Esophagus squamous epithelium (tissue), 4 donors: ENCODE measurements around the gene LTF.

Experiments used
- POLR2A ChIP-seq, 4 donors: fragments of 450-650 bp; IDR thresholded peaks; one replicate each; pipeline ENCODE4 v1.6.1; 2017; ENCODE audit warnings: antibody characterized with exemption in 4 of 4, mild to moderate bottlenecking in 4 of 4, moderate library complexity in 3 of 4
- TF ChIP-seq, protein P1 (sequence below), 6 experiments: fragments of 450-650 bp in 4 of 6; fragments of 200-600 bp in 2 of 6; sonication (generic) in 2 of 6; IDR thresholded peaks; one replicate each; pipeline ENCODE4 v1.5.1; 2016 to 2019; ENCODE audit warnings: antibody characterized with exemption in 6 of 6, mild to moderate bottlenecking in 4 of 6, moderate library complexity in 4 of 6

- TF ChIP-seq, protein P1, sequence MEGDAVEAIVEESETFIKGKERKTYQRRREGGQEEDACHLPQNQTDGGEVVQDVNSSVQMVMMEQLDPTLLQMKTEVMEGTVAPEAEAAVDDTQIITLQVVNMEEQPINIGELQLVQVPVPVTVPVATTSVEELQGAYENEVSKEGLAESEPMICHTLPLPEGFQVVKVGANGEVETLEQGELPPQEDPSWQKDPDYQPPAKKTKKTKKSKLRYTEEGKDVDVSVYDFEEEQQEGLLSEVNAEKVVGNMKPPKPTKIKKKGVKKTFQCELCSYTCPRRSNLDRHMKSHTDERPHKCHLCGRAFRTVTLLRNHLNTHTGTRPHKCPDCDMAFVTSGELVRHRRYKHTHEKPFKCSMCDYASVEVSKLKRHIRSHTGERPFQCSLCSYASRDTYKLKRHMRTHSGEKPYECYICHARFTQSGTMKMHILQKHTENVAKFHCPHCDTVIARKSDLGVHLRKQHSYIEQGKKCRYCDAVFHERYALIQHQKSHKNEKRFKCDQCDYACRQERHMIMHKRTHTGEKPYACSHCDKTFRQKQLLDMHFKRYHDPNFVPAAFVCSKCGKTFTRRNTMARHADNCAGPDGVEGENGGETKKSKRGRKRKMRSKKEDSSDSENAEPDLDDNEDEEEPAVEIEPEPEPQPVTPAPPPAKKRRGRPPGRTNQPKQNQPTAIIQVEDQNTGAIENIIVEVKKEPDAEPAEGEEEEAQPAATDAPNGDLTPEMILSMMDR (IDR thresholded peaks at IDR 0.05): no peak
- no peak for TF ChIP-seq POLR2A (IDR thresholded peaks at IDR 0.05)
Measured at GRCh38 chr3:46400000-46400734, 64.5 kb downstream of the LTF start.
